SIG-M5 (cell line): ENCODE measurements around the gene PTS.

Experiments
- DNase-seq: peaks from one replicate; lab custom pipeline; 2025; lab: John Stamatoyannopoulos, UW

Gene PTS

DNA sequence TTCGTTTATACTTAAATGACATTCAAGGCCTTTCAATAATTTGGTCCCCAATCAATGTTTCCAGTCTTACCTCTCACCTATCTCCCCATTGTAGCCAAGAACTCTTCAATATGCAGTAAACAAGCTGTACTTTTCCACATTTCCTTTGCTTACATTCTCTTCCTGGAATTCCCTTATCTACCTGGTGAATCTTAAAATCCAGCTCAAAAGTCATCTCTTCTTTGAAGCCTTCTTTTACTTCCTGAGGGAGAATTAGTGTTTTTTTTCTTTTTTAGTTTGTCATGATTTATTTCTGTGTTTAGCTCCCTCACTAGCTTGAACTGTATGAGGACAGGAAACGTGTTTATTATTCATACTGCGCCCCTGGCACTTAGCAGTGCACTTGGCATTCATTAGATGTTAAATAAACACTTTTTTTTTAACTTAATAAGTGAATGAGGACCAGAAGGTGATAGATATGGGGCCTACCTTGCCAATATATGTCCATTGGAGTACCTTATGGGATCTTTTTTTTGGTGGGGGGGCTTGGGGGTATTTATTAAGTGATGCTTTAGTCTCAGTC lies 4.9 kb upstream of the PTS start:
- DNase-seq, result no peak

DNA sequence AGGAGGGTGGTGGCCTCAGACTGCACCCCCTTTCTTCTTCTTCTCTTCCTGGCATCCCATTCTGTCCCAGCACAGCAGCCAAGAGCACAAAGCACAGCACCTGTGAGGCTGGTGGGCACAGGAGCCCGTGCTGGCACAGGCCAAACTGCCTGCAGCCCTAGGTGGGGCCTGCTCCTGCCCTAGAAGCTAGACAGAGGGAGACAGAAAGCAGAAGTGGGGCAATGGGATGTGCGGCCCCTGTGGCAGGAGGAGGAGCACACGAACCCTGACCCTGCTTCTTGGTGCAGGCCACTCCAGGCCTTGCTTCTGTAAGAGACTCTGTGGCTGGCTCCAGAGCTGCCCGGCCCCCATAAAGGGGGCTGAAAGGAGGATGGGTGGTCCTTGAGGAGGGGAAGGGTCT lies 3.9 kb upstream of the PTS start:
- DNase-seq, result no peak

DNA sequence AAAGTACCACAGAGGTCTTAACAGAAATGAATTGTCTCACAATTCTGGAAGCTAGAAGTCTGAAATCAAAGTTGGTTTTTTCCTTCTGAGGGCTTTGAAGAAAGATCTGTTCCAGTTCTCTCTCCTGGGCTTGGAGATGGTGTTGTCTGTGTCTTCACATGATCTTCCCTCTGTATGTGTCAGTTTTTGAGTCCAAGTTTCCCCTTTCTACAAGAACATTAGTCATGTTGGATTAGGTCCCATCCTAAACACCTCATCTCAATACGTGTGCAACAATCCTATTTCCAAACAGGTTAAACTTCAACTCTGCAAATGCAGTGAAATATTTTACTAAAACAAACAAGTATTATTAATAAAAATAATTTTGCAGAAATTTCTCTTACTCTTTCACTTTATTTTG lies 3.1 kb upstream of the PTS start:
- DNase-seq, result no peak

DNA sequence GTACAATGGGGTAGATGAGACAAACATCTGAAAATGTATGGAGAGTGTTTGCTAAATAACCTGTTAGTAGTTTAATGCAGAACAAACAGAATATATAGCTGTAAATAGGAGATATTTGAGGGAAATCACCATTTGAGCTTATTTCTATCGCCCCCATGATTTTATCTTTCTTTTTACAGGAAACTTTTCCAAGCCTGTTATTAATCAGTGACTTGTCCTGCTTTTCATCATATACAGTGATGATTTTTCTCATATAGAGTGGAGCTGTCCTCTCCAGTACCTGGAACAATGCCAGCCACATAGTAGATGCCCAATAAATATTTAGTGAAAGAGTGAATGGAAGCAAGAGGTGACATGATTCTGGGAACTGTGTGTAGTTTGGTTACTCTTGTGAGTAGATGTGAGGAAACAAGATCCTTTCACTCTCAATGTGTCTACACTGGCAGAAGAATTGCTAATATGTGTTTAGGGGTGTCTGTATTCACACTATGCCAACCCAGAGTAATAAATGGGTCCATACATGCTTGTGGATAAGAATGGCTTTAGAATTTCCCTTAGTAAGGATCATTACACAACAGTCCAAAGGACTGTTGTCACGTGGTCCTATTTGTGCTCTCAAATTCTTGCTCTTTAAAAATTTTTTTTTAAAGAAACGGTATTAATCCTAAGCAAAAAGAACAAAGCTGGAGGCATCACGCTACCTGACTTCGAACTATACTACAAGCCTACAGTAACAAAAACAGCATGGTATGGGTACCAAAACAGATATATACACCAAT lies 2.3 kb upstream of the PTS start:
- no peak for DNase-seq

DNA sequence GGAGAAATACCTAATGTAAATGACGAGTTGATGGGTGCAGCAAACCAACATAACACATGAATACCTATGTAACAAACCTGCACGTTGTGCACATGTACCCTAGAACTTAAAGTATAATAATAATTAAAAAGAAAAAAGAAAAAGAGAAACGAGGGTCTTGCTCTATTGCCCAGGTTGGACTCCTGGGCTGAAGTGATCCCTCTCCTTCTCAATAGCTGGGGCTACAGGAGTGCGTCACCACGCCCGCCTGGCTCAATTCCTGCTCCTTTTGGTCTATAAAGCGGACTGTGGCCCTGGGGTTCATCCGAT lies 521 bp upstream of the PTS start:
- DNase-seq, result no peak

DNA sequence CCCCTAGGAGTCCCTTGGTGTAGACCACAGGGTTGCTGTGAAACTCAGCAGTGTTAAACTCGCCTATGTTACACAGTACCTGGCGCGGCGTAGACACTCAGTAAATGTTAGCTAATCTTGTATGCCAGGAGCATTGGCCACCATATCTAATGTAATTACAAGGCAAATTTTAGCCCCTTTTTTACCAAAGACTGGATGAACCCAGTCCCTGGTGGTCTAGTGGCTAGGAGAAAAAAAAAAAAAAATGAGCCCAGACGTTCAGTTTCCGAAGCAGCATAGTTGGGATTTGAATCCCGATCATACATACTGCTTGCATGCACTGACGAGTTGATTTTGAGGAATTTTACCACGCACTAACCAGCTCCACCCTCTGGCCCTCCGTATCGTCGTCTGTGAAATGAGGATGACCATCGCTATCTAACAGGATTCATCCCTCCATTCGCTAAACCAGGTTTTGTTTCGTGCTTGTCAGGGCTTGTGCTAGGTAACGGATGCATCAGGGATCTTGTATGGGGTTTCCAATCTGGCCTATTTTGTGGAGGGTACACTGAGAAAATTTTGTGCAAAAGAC lies 688 bp downstream of the PTS start:
- no peak for DNase-seq

DNA sequence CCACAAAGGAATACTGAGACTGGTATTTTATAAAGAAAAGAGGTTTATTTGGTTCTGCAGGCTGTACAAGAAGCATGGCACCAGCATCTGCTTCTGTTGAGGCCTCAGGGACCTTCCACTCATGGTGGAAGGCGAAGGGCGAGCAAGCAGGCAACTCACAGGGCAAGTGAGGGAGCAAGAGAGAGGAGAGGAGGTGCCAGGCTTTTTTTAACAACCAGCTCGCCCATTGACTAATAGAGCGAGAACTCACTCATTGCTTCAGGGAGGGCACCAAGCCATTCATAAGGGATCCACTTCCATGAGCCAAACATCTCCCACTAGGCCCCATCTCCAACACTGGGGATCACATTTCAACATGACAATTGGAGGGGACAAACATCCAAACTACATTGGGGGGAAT lies 1.2 kb downstream of the PTS start:
- no peak for DNase-seq

DNA sequence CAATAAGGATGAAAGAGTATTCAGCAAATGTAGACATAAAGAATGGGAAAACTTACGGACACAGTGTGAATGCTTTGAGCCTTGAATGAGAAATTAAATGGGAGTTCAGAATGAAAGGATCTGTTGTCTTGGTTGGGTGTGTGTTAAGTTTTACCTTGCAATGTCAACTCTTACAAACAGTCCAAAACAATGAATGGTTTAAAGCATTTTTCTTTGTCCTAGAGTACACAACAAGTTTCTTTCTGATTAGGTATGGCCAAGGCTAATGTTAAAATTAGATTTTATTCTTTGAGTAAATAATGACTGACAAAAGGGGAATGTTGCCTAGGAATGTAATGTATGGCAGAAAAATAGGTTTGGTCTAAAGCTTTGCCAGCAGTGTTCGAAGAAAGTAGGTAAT lies 2.5 kb downstream of the PTS start:
- DNase-seq, result no peak

DNA sequence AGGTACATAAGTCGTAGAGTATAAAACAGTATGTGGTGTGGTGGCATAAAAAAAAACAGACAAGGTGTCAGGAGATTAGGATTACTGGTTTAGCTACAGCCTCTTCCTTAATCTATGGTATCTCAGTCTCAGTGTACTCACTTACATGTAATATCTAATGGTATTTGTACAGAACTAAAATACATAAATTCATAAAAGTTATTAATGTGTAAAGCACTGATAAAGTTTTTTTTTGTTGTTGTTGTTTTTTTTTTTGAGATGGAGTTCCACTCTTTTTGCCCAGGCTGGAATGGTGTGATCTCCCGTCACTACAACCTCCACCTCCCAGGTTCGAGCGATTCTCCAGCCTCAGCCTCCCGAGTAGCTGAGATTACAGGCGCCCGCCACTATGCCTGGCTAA lies 2.9 kb downstream of the PTS start:
- DNase-seq, result no peak

DNA sequence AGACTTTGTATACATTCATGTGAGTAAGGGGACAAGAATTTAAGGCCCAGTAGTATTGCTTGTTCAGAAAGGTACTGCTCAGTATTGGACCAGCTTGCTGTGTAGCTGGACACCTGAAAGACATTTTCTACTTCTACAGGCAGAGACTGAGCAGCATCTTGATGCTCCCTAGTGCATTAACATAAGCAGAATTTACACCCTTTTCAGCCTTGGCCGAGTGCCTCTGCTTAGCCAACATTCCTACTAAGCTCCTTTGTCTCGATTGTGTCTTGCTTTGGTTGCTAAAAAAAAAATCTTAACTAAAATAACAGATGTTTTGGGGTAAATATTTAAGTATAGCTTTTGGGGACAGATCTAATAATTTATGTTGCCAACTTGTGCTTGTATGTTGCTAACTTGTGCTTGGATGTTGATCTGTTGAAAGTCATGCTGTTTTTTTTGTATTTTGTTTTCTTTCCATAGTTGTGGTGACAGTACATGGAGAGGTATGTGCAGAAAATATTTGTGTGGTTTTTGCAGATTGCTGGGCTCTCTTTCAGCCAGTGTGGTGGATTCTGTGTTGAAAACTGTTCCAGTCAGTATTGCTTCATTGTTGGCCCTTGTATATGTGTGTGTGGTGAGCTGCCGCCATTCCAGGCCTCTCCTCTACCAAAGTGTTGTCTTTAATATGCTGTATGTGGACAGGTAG lies 3.7 kb downstream of the PTS start:
- no peak for DNase-seq

DNA sequence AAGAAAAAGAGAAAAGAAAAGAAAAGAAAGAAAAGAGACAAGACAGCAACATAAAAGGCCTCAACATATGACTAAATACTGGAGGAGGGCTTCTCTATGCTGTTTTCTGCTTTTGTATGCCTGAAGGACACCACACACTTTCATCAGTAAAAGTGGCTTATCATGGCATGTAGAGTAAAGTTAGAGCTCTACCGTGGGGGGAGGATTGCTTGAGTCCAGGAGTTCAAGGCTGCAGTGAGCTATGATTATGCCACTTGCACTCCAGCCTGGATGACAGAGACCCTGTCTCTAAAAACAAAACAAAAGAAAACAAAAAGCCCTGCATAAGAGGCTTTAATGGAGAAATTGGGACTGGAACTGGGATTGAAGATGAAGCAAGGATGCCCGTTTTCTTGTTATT lies 5.7 kb downstream of the PTS start:
- no peak for DNase-seq

DNA sequence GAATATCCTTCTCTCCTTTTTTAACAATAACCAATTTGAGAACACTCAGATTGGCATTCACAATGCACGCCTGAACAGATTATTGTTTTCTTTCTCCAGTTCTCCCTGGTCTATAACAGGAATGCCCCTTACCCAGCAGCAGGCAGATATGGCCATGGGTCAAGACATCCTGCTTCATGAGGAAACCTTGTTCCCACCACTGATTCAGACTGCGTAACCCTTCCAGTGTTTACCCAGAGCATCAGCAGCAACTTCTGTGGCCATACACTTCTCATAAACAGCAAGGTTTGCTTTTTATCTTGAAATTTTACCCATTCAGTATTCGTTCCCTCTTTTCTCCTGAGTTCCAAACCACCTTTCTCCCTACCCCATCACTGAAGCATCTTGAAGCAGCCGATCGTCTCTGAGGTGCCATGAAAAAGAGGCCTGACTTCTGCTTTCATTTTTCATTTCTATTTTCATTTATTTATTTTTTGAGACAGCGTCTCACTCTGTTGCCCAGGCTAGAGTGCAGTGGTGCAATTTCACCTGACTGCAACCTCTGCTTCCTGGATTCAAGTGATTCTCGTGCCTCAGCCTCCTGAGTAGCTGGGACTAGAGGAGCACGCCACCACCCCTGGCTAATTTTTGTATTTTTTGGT lies 9.6 kb downstream of the PTS start:
- DNase-seq, result no peak

DNA sequence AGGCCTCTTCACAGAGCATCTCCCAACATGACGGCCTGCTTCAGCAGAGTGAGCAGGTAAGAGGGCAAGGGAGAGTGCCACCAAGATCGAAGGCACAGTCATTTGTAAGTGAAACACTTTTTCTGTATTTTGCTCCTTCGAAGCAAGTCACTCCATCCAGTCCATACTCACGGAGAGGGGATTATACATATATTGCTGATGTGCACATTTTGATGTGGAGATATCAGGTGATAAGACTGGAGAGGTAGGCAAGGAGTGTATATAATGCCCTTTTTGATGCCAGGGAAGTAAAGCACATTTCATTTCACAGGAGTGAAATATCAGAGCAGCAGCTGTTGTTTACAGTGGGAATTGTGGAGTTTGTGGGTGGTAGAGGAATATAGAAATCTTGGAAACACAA lies 11.2 kb downstream of the PTS start:
- no peak for DNase-seq

DNA sequence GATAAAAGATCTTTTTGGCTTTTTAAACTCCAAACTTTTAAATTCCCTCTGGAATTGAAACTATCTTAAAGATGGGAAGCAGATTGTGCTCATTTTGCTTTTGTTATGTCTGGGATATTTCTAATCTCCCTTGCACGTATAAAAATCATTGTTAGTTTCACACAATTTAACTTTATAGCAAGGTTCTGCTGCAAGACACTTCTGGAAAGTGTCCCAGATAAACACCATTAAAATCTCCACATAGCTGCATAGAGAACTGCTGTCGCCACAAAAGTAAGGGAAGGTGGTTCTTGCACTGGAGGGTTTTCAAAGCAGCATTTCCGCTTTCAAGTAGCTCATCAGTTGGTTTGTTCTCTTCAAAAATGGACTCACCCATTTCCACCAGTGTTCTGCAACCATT lies 11.8 kb downstream of the PTS start:
- DNase-seq, result no peak

DNA sequence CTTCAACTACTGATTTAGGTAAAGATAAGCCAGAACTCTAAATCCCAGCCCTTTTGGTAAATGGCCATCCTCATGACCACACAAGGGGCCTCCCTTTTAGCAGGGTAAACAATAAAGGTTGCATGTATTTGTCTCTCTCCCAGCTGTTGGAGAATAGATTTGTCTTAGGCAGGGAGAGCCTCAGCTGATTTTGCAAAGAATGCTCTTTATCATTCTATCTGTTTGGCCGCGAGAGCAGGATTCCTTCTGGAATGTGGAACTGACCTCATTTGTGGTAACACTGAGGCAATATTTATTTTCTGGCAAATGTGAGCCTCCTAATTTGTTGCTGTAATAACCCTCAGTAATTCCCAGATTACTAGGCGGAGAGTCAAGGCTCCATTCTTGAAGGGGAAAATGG lies 15.3 kb downstream of the PTS start:
- no peak for DNase-seq

DNA sequence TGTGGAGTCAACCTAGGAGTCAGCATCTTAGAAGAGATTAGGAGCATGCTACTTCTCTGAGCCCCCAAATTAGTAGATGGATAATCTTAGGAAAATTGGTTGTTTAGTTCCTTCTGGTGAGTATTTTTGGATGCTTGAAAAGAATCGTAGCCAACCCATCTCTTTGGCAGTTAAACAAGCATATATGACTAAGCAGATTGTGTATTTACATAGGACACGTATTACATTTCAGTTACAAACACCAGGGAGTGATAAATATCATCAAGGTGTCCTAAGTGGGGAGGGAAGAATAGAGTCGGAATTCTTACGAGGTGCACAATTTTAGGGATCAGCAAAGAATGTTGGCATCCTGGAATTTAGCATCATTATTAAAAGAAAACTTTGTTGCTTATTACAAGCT lies 21.0 kb downstream of the PTS start:
- no peak for DNase-seq

DNA sequence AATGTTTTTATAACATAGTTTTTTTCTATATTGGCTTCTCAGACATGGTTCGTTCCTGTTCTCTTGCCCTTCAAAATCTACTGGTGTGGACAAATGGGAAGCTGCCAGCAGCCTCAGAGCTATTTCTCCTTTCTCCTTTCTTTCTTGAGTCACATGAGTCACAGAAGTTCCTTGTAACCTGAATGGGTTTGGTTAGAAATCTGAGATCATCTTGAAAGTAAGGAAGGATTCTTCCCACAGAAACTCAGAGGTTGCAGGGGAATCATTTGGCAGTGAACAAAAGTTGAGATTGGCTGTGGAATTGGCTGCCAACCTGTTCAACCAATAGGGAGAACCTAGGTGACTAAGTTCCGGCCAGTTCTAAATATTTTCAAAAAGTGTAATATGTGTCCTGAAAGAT lies 22.0 kb downstream of the PTS start:
- no peak for DNase-seq

DNA sequence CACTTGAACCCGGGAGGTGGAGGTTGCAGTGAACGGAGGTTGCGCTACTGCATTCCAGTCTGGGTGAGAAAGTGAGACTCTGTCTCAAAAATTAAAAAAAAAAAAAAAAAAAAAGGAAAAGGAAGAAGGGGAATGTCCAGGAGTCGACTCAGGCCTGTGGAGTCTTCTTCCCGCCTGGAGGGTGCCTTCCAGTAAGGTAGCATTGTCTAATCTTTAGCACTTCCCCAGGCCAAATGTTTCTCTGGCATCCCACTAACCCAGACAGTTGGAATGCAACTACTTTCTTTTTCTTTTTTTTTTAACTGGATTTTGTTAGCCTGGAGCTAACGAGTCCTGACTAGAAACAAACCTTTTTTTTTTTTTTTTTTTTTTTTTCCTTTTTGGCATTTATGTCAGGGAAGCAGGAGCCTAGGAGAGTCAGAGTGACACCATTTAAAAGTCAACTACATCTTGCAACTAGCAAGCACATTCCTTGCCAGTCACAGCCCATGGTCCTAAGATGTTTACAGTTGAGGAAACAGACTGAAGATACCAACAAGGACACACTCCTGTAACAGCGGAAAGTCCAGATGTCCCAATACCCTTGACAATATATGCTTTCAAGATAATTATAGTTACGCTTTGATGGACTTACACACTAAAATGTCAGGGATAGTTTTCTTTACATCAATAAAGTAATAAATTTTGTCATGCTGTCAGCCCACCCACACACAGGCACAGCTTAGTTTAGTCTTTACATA lies 23.8 kb downstream of the PTS start:
- DNase-seq, result no peak

DNA sequence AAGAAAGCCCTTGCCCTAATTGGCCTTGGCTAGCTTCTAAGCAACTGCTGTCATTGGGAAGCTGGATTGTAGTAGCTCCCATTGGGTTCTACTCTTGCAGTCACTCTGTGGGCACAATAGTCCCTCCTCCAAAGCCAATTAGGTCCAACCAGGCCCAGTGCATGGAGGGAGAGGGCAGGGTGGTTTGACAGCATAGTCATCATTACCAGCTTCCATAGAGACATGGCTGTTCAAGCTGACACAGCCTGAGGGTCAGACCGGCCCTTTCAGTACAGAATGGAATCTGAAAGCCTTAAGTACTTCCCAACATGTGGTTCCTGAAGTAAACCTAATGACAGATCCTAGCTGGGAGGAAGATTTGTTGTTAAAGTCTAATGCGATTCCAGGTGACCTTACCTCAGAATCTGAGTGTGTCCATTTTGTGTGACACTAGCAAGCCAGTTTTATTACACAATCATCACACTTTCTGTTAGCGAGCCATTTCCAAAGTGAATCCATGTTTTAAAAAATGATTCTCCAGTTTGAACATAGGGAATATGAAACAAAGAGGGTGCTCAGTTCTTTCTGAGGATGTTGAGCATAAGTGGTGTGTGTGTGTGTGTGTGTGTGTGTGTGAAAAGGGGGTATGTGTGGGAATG lies 27.5 kb downstream of the PTS start:
- no peak for DNase-seq

DNA sequence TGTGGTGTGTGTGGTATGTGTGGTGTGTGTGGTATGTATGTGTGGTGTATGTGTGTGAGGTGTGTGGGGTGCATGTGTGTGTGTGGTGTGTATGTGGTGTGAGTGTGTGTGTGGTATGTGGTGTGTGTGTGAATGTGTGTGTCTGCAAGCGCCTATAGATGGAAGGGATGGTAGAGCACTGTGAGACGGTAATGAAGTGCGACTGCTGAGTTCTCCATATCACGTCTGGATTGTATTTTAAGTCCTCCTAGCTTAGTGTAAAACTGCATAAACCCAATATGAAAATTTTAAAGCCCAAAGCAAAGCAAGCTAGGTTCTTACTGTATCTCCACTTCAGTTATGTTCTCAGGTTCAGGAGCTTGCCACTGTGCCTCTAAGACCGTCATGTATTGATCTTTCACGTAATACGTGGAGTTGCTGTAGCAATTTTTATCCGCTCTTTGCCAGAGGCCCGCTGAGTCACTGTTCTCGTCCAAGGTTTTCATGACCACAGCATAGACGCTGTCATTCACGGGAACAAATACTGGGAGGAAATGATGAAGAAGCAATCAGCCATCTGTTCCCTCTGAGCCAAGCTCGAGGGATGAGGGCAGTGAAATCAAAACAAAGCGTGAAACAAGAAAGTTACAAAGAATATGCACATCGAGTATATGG lies 29.0 kb downstream of the PTS start:
- no peak for DNase-seq

DNA sequence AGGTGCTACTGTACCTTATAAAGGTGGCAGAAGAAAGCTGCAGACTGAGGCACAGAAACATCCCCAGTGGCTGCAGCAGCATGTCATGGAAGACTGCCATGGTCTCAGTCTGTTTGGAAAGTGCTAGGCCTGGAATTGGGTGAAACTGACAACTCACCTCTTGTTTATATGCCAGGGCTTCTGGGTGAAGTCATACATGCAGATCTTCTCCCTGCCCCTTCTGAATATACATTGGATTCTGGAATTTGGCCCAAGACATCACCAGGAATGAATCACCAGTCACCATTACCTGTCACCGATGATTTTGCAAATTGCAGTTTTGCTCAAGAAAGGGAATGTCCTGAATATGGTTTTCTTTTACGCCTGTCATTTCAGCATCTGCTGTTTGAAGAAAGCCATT lies 34.3 kb downstream of the PTS start, which contains the start of gene PLET1:
TSS of gene PLET1 (minus strand) at position 371 of the 400 bp plus-strand sequence. CDS start at position 100, 271 bp downstream.
- DNase-seq, result no peak
